GM21786 (cell line): ENCODE results near the gene TWIST2.

Experiments
- ATAC-seq: cut with Tn5 transposase; IDR thresholded peaks from one replicate; pipeline ENCODE4 v1.9.1; 2021; ENCODE audit not compliant: unreplicated experiment

TWIST2 gene

GRCh38 chr2:238950551-238950950, 102.7 kb downstream of the TWIST2 start:
- ATAC-seq: no peak

GRCh38 chr2:238952261-238952919, 104.5 kb downstream of the TWIST2 start:
- ATAC-seq: no peak

- ATAC-seq: no peak
Measured at GRCh38 chr2:238954841-238955591, 107.1 kb downstream of the TWIST2 start.

GRCh38 chr2:238955648-238956531, 108.0 kb downstream of the TWIST2 start:
- no peak for ATAC-seq

- no peak for ATAC-seq
Measured at GRCh38 chr2:238956676-238957075, 108.8 kb downstream of the TWIST2 start.
